GM18519 (cell line): ENCODE results near the gene PCSK6.

Source experiments
- ATAC-seq: cut with Tn5 transposase; IDR thresholded peaks from one replicate; pipeline ENCODE4 v1.9.1; 2021; ENCODE audit warnings: mild to moderate bottlenecking, moderate library complexity; ENCODE audit not compliant: unreplicated experiment, low FRiP score

PCSK6 gene

GRCh38 chr15:101523560-101523940 is 34.0 kb upstream of the PCSK6 start:
- ATAC-seq: no peak

- ATAC-seq: no peak
These were observed 33.4 kb upstream of the PCSK6 start for GRCh38 chr15:101522621-101523559.

GRCh38 chr15:101522091-101522490 is 32.6 kb upstream of the PCSK6 start:
- no peak for ATAC-seq

- no peak for ATAC-seq
These were observed 32.1 kb upstream of the PCSK6 start for GRCh38 chr15:101521591-101521990.

- ATAC-seq: no peak
These were observed 31.6 kb upstream of the PCSK6 start for GRCh38 chr15:101521069-101521468.

- no peak for ATAC-seq
These were observed 30.9 kb upstream of the PCSK6 start for GRCh38 chr15:101520395-101520794.

GRCh38 chr15:101517504-101517903 is 28.0 kb upstream of the PCSK6 start:
- no peak for ATAC-seq

GRCh38 chr15:101514318-101514717 is 24.8 kb upstream of the PCSK6 start:
- no peak for ATAC-seq

GRCh38 chr15:101511717-101512116 is 22.2 kb upstream of the PCSK6 start:
- ATAC-seq: no peak

- ATAC-seq: no peak
These were observed 21.0 kb upstream of the PCSK6 start for GRCh38 chr15:101510212-101511197.

GRCh38 chr15:101509279-101509678 is 19.8 kb upstream of the PCSK6 start:
- no peak for ATAC-seq

- no peak for ATAC-seq
These were observed 17.0 kb upstream of the PCSK6 start for GRCh38 chr15:101506491-101506890.

- ATAC-seq: no peak
These were observed 16.3 kb upstream of the PCSK6 start for GRCh38 chr15:101505610-101506337.

GRCh38 chr15:101504866-101505609 is 15.5 kb upstream of the PCSK6 start:
- no peak for ATAC-seq

- ATAC-seq: no peak
These were observed 14.9 kb upstream of the PCSK6 start for GRCh38 chr15:101504373-101504772.

GRCh38 chr15:101503296-101503599 is 13.7 kb upstream of the PCSK6 start:
- no peak for ATAC-seq

GRCh38 chr15:101502572-101503295 is 13.2 kb upstream of the PCSK6 start:
- ATAC-seq: no peak

- ATAC-seq: no peak
These were observed 12.3 kb upstream of the PCSK6 start for GRCh38 chr15:101501703-101502373.
